AG04449 (cell line): Measurements from ENCODE around the gene MPHOSPH9.

Experiments
- CTCF ChIA-PET: fragments of 350-600 bp; formaldehyde crosslinking; extraction: SDS; loops from one replicate; lab custom pipeline; 2021; ENCODE audit warnings: antibody characterized with exemption; lab: Yijun Ruan, JAX
- POLR2A ChIA-PET: fragments of 400-600, 350-600 bp; formaldehyde crosslinking; extraction: SDS; loops from one replicate; lab custom pipeline; 2020; ENCODE audit warnings: antibody characterized with exemption, inconsistent platforms; lab: Yijun Ruan, JAX
- DNase-seq: peaks from one replicate; pipeline ENCODE4 v3.0.0-alpha.2; 2010; ENCODE audit warnings: low read depth, low spot score
- H3K4me3 ChIP-seq: 2 replicates; pipeline ENCODE4 v1.5.1; 2011; ENCODE audit warnings: low read depth, mild to moderate bottlenecking, control low read depth, low read length
- CTCF ChIP-seq: IDR thresholded peaks from one replicate; pipeline ENCODE4 v1.5.1; 2011; ENCODE audit warnings: mild to moderate bottlenecking, moderate library complexity, low read length, control low read depth, inconsistent platforms; ENCODE audit not compliant: insufficient read depth; ENCODE audit errors: missing control alignments

Gene MPHOSPH9

GRCh38 chr12:123141615-123142517 lies 91.1 kb downstream of the MPHOSPH9 start:
- peak; percentile 40 for DNase-seq
- no peak for TF ChIP-seq CTCF
- ChIA-PET CTCF (interaction anchor here (1.1 kb wide), 1 partner anchor 99 kb away, joined by 3 read pairs; no protein-coding TSS in a partner anchor), POLR2A (no interaction called here)
- H3K4me3 ChIP-seq = no peak overlapping the region

DNA sequence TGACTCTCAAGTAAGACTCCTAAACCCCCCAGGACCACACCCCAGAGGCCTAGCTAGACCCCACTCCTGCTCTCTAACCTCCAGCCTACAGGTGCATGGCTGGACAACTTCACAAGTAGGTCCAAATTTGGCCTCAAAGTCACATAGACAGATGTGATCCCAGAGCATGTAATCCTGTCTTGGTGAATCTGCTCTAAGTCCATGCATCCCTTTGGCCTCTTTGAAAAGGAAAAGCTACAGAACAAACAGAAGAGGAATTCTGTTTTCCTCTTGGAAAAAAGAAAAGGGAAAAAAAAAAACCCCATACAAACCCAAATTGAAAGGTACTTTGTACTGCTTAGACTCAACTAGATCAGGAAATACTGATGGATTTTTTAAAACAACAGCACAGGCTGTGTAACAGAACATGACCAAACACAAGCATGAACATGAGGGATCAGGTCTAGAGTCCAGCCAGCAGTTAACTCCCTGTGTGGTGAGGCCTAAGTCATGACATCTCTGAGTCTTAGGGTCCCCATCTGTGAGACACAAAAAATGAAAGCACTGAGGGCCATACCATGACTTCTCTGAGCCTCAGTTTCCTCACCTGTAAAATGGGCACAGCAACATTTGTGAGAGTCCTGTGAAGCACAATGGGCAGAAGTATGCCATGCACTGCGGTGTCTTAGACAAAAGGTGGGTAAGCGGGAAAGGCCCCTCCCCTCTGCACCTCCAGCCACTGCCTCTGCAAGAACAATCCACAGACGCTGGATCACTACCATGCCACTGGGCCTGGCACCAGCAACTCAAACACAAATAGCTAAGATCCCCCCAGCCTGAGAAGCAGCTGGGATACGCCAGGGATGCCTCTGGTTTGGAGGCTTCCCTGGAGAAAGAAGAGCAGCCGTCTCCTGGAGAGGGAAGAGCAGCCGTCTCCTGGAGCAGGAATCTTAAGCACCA lies 92.0 kb downstream of the MPHOSPH9 start:
- no peak overlapping the region for H3K4me3 ChIP-seq

DNA sequence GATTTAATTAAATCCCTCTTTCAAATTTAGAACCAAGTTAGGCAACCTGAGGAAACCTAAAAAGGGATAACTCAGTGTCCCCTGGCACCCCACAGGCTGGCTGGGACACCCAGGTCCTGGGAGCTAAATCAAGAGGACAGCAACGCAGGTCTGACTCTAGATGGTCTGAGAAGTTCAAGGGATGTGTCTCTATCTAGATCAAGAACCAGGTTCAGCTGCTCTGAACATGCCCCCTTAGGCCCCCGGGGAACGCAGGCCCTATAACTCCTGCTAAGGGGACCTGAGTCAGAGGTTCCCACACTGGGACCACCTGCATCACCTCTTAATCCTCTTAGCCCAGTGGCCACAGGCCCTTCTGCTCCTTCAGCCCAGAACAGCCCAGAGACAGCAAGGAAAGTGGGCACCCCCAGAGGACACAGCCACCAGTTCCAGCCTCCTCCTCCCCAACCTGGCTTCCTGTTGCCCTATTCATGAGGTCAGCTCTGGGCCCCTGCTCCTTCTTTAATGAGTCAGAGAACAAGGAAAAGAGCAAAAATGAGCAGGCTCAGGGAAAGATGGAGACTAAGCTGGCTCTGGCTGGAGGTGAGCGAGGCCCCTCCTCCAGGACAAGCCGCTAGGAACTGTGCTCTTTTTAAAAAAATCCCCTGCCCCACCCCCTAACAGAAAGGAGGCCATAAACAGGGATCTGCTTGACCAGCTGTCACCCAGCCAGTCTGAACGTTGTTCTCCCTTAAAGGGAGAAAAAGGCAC lies 92.8 kb downstream of the MPHOSPH9 start:
- DNase-seq = no peak

More for the DNA sequence above, 92.0 kb downstream of the MPHOSPH9 start:
- ChIA-PET CTCF (interaction anchor here (0.9 to 1.1 kb wide), 2 partner anchors 98 kb away, joined by 3 read pairs; no protein-coding TSS in a partner anchor), POLR2A (no interaction called here)
- no peak for DNase-seq
- TF ChIP-seq CTCF = no peak

GRCh38 chr12:123135688-123136087 lies 97.3 kb downstream of the MPHOSPH9 start:
- no peak overlapping the region for H3K4me3 ChIP-seq
- ChIA-PET CTCF (interaction anchor here (0.8 kb wide), 1 partner anchor 10 kb away, joined by 3 read pairs; no protein-coding TSS in a partner anchor), POLR2A (interaction anchor here (1.1 kb wide), 1 partner anchor 97 kb away, joined by 3 read pairs; the partner anchor contains the start of genes MPHOSPH9 and MTRFR)
- no peak for DNase-seq
- no peak for TF ChIP-seq CTCF

More for the DNA sequence above, 92.8 kb downstream of the MPHOSPH9 start:
- ChIA-PET POLR2A (no interaction called here), CTCF (interaction anchor here (0.9 kb wide), 1 partner anchor 98 kb away, joined by 3 read pairs; no protein-coding TSS in a partner anchor)
- H3K4me3 ChIP-seq = no peak overlapping the region
- TF ChIP-seq CTCF = no peak

DNA sequence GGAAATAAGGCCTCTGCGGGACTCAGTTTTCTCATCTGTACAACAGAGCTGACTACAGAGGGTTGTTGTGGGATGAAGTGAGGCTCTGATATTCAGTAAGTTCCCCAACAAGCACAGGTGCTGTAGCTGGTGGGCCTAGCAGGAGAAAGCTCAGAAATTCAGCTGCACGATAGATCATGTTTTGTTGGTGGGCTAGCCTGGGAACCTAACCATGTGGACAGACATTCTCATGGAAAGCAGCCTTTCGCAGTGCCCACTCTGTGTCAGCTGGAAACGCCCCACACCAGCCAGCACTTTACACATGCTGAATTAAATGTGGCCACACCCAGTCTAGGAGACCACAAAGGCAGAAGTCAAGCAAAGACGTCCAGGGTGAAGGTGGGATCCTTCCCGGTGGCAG lies 98.1 kb downstream of the MPHOSPH9 start:
- ChIA-PET POLR2A (interaction anchor here (1.1 kb wide), 1 partner anchor 98 kb away, joined by 3 read pairs; the partner anchor contains the start of genes MPHOSPH9 and MTRFR), CTCF (interaction anchor here (0.8 kb wide), 1 partner anchor 11 kb away, joined by 3 read pairs; no protein-coding TSS in a partner anchor)
- TF ChIP-seq CTCF = no peak
- no peak for DNase-seq
- H3K4me3 ChIP-seq = no peak overlapping the region
